ENCODE measurements around the gene AJAP1. TPM values are rescaled to one million over a fixed set of nuclear protein-coding genes. Genes with fewer than 3 reads are reported as not detected.

AJAP1 gene
- total and polyA plus RNA-seq, 2 of the 8 experiments (the other 6 are each of a cell fraction or from before 2014, with no cell fraction given), result 1.9 to 6.2 TPM

GRCh38 chr1:4723106-4723505, 68.7 kb downstream of the AJAP1 start:
- no peak for FAIRE-seq
- CTCF ChIA-PET (ENCODE audit: partially characterized antibody), result interaction anchor here (0.6 to 1.8 kb wide), 5 partner anchors 11 to 637 kb away, joined by 3 to 6 read pairs (median 3); no protein-coding TSS in a partner anchor
- H3K79me2 ChIP-seq (ENCODE audit: control insufficient read depth in 1 of 2, insufficient read depth in 2 of 2, low read length in 2 of 2), result 0 out of 4 replicates have a peak, but pooled peaks cover 0 to 4% of the 10 kb centered on the region in 2 experiments

More at GRCh38 chr1:4723106-4723505, 68.7 kb downstream of the AJAP1 start:
- H3K4me2 ChIP-seq (ENCODE audit: insufficient read depth in 1 of 2, low read depth in 2 of 2, low read length in 2 of 2), result no peak overlapping the region
- no peaks in the 10 kb centered on the region for H3K23me2 ChIP-seq (ENCODE audit: low read depth, low read length)
- DNase-seq (ENCODE audit: low read depth in 1 of 2, low spot score in 2 of 2), result no peak
- H3K36me3 ChIP-seq (ENCODE audit: control insufficient read depth in 2 of 4, insufficient read depth in 4 of 4, low read length in 3 of 4), result no peaks in the 10 kb centered on the region
- POLR2A ChIA-PET (ENCODE audit: partially characterized antibody), result no interaction called here
- H2AFZ ChIP-seq (ENCODE audit: low read length), result no peak overlapping the region
- no peak overlapping the region for H3K4ac ChIP-seq (replicated peaks; ENCODE audit: insufficient read length, low read depth, low read length)
- no peak overlapping the region for H2BK12ac ChIP-seq (ENCODE audit: low read depth, low read length)
- no peak overlapping the region for H2BK15ac ChIP-seq (ENCODE audit: low read length)
- no peak overlapping the region for H3K56ac ChIP-seq (replicated peaks; ENCODE audit: insufficient read length, low read depth, low read length)
- H4K5ac ChIP-seq (ENCODE audit: insufficient read length, low read depth, low read length), result no peak overlapping the region
- no peak overlapping the region for H4K8ac ChIP-seq (ENCODE audit: extremely low read depth, insufficient read depth, low read length)
- H3K4me1 ChIP-seq (replicated peaks in 1 of 4; ENCODE audit: control insufficient read depth in 3 of 4, insufficient read depth in 4 of 4, low read length in 3 of 4), result 0 out of 7 replicates have a peak, but pooled peaks cover 0 to 5% (median under 1%) of the 10 kb centered on the region in 4 experiments
- no peaks in the 10 kb centered on the region; a peak in 1 of 4 replicates for H3K9me3 ChIP-seq (ENCODE audit: insufficient read depth in 2 of 2, low read depth in 1 of 2, low read length in 1 of 2)
- no peak overlapping the region for H3K14ac ChIP-seq (ENCODE audit: insufficient read length)
- no peak for TF ChIP-seq CHD2 (IDR thresholded peaks at IDR 0.05; ENCODE audit: low read length)
- TF ChIP-seq BRCA1 (IDR thresholded peaks at IDR 0.05; ENCODE audit: low read depth, low read length), result no peak
- TF ChIP-seq RBBP5 (IDR thresholded peaks at IDR 0.05; ENCODE audit: borderline replicate concordance, low read depth, low read length), result no peak
- no peak for TF ChIP-seq KDM1A (IDR thresholded peaks at IDR 0.05; ENCODE audit: borderline replicate concordance, low read length)
- no peaks in the 10 kb centered on the region for H3K79me1 ChIP-seq (ENCODE audit: low read depth, low read length)
- no peak overlapping the region for H2BK120ac ChIP-seq (replicated peaks; ENCODE audit: low read depth, low read length)
- H3K27me3 ChIP-seq (replicated peaks in 1 of 4; ENCODE audit: control insufficient read depth in 3 of 4, extremely low read depth in 1 of 4, insufficient read depth in 3 of 4, low read length in 3 of 4), result no peaks in the 10 kb centered on the region
- no peak overlapping the region for H2BK20ac ChIP-seq (ENCODE audit: low read length)
- no peak overlapping the region for H3K4me3 ChIP-seq (ENCODE audit: extremely low read depth in 1 of 4, insufficient read depth in 2 of 4, low read depth in 3 of 4, low read length in 4 of 4)
- H4K20me1 ChIP-seq (replicated peaks in 1 of 2; ENCODE audit: control insufficient read depth in 1 of 2, insufficient read depth in 2 of 2, low read length in 2 of 2), result no peaks in the 10 kb centered on the region
- no peak overlapping the region for H2AK5ac ChIP-seq (ENCODE audit: low read depth, low read length)
- no peak overlapping the region for H3K9ac ChIP-seq (replicated peaks in 1 of 4; ENCODE audit: extremely low read depth in 1 of 4, low read depth in 3 of 4, low read length in 3 of 4)
- H3K23ac ChIP-seq (ENCODE audit: insufficient read length), result no peak overlapping the region
- H3K27ac ChIP-seq (ENCODE audit: low read depth, low read length), result no peak overlapping the region
- H3K18ac ChIP-seq (ENCODE audit: extremely low read depth, low read length), result no peak overlapping the region
- no peak overlapping the region for H4K91ac ChIP-seq (replicated peaks; ENCODE audit: insufficient read length, low read length)
- H2BK5ac ChIP-seq (ENCODE audit: low read depth, low read length), result no peak overlapping the region
- 84% methylated on average over 9 of the region's 10 CpGs; no CpG with 5 or more reads in 1 of the 2 experiments for WGBS, 2 experiments (ENCODE audit: extremely low coverage in 1 of 2, insufficient coverage in 1 of 2, insufficient read length in 1 of 2, insufficient replicate concordance in 2 of 2, low coverage in 1 of 2, low lambda C conversion rate in 2 of 2, missing lambda C conversion rate in 1 of 2)

Data from H1 (cell line).